GM23338 (cell line): Measurements from ENCODE around the gene MTREX. TPM values are rescaled to one million over a fixed set of nuclear protein-coding genes. Genes with fewer than 3 reads are reported as not detected.

Source experiments
- ATAC-seq: fragments of 200-7000 bp; cut with Tn5 transposase; 3 replicates; pipeline ENCODE4 v1.9.1; 2020
- DNase-seq: peaks from one replicate; pipeline ENCODE4 v3.0.0-alpha.2; 2015; ENCODE audit warnings: low spot score
- H2AFZ ChIP-seq: fragments of 200-600 bp; sonication (generic); 2 replicates; pipeline ENCODE4 v1.8.0; 2016; ENCODE audit warnings: antibody characterized with exemption, mild to moderate bottlenecking, moderate library complexity
- H3F3A ChIP-seq: fragments of 200-600 bp; sonication (generic); replicated peaks from 2 replicates; pipeline ENCODE4 v1.8.0; 2017; ENCODE audit warnings: antibody characterized with exemption, mixed run types, low read depth
- H3K27ac ChIP-seq: fragments of 200-600 bp; sonication (generic); 2 replicates; pipeline ENCODE4 v1.6.1; 2016; ENCODE audit warnings: low read depth
- H3K27me3 ChIP-seq: fragments of 200-600 bp; sonication (generic); 2 replicates; pipeline ENCODE4 v1.8.0; 2016; ENCODE audit warnings: mild to moderate bottlenecking, mixed run types, moderate library complexity; ENCODE audit not compliant: insufficient read depth
- H3K36me3 ChIP-seq: fragments of 200-600 bp; sonication (generic); 2 replicates; pipeline ENCODE4 v1.8.0; 2016; ENCODE audit warnings: mild to moderate bottlenecking; ENCODE audit not compliant: insufficient read depth
- H3K4me1 ChIP-seq: fragments of 200-600 bp; sonication (generic); 2 replicates; pipeline ENCODE4 v1.8.0; 2016; ENCODE audit warnings: mild to moderate bottlenecking, moderate library complexity; ENCODE audit not compliant: insufficient read depth
- H3K4me2 ChIP-seq: fragments of 200-600 bp; sonication (generic); 2 replicates; pipeline ENCODE4 v1.7.1; 2017; ENCODE audit warnings: mixed run types
- H3K4me3 ChIP-seq: fragments of 200-600 bp; sonication (generic); 2 replicates; pipeline ENCODE4 v1.6.1; 2016; ENCODE audit warnings: mixed run types
- H3K79me2 ChIP-seq: fragments of 200-600 bp; sonication (generic); replicated peaks from 2 replicates; pipeline ENCODE4 v1.8.0; 2017; ENCODE audit warnings: mild to moderate bottlenecking; ENCODE audit not compliant: insufficient read depth
- H3K9me2 ChIP-seq: fragments of 200-600 bp; sonication (generic); 2 replicates; pipeline ENCODE4 v1.8.0; 2017; ENCODE audit not compliant: insufficient read depth
- H4K20me1 ChIP-seq: fragments of 200-600 bp; sonication (generic); replicated peaks from 2 replicates; pipeline ENCODE4 v1.8.0; 2017; ENCODE audit warnings: mild to moderate bottlenecking; ENCODE audit not compliant: insufficient read depth
- H3K27ac Mint-ChIP-seq: 2 replicates; pipeline ENCODE4 v1.8.0; 2020; ENCODE audit warnings: inconsistent platforms, mild to moderate bottlenecking, moderate library complexity, mixed read lengths
- H3K27me3 Mint-ChIP-seq: 3 replicates; pipeline ENCODE4 v1.8.0; 2022; ENCODE audit warnings: low read depth, mild to moderate bottlenecking, moderate library complexity, mixed read lengths, inconsistent platforms; ENCODE audit not compliant: insufficient read depth, poor library complexity
- H3K36me3 Mint-ChIP-seq: 3 replicates; pipeline ENCODE4 v1.8.0; 2021; ENCODE audit warnings: low read depth, mild to moderate bottlenecking, inconsistent platforms, moderate library complexity, mixed read lengths
- H3K4me1 Mint-ChIP-seq: 3 replicates; pipeline ENCODE4 v1.8.0; 2020; ENCODE audit warnings: mild to moderate bottlenecking, inconsistent platforms, mixed read lengths
- H3K4me3 Mint-ChIP-seq: 3 replicates; pipeline ENCODE4 v1.8.0; 2021; ENCODE audit warnings: moderate library complexity, mild to moderate bottlenecking, inconsistent platforms, mixed read lengths
- H3K9me3 Mint-ChIP-seq: 3 replicates; pipeline ENCODE4 v1.8.0; 2020; ENCODE audit warnings: moderate library complexity, mild to moderate bottlenecking, inconsistent platforms, mixed read lengths
- CTCF ChIP-seq, 2 experiments: fragments of 200-600 bp in 1 of 2; sonication (generic) in 1 of 2; conservative IDR thresholded peaks; 2 replicates each; pipeline versions ENCODE4 v1.5.1 to v1.6.1; 2016 to 2017; ENCODE audit warnings: antibody characterized with exemption in 2 of 2, low read depth in 2 of 2, mild to moderate bottlenecking in 2 of 2, moderate library complexity in 1 of 2
- ETS1 ChIP-seq: IDR thresholded peaks from 2 replicates; pipeline ENCODE4 v1.6.1; 2016; ENCODE audit warnings: antibody characterized with exemption
- EZH2 ChIP-seq: fragments of 200-600 bp; sonication (generic); IDR thresholded peaks from one replicate; pipeline ENCODE4 v1.8.0; 2017; ENCODE audit warnings: antibody characterized with exemption, mild to moderate bottlenecking, low read depth; ENCODE audit not compliant: unreplicated experiment
- EZH2phosphoT487 ChIP-seq: fragments of 200-600 bp; sonication (generic); IDR thresholded peaks from one replicate; pipeline ENCODE4 v1.8.1; 2018; ENCODE audit warnings: antibody characterized with exemption; ENCODE audit not compliant: unreplicated experiment
- JUNB ChIP-seq: IDR thresholded peaks from one replicate; pipeline ENCODE4 v1.6.1; 2016; ENCODE audit warnings: antibody characterized with exemption; ENCODE audit not compliant: unreplicated experiment
- NANOG ChIP-seq: IDR thresholded peaks from 2 replicates; pipeline ENCODE4 v1.6.1; 2016; ENCODE audit warnings: antibody characterized with exemption, borderline replicate concordance
- REST ChIP-seq: IDR thresholded peaks from one replicate; pipeline ENCODE4 v1.6.1; 2018; ENCODE audit warnings: antibody characterized with exemption; ENCODE audit not compliant: unreplicated experiment
- STAT1 ChIP-seq: IDR thresholded peaks from one replicate; pipeline ENCODE4 v1.6.1; 2016; ENCODE audit warnings: antibody characterized with exemption; ENCODE audit not compliant: unreplicated experiment
- ZNF114 ChIP-seq: fragments of 250-450 bp; sonication (Bioruptor Pico); IDR thresholded peaks from 2 replicates; pipeline ENCODE4 v1.5.0; 2020; ENCODE audit warnings: mild to moderate bottlenecking, moderate library complexity
- ZNF331 ChIP-seq: fragments of 250-450 bp; sonication (Bioruptor Pico); IDR thresholded peaks from 2 replicates; pipeline ENCODE4 v1.5.0; 2020; ENCODE audit warnings: low read depth, mild to moderate bottlenecking, moderate library complexity
- ZNF462 ChIP-seq: fragments of 250-450 bp; sonication (Bioruptor Pico); IDR thresholded peaks from 2 replicates; pipeline ENCODE4 v1.5.0; 2020; ENCODE audit warnings: mild to moderate bottlenecking, moderate library complexity
- polyA plus RNA-seq: library from polyadenylated mRNA; unstranded; fragments of >200 nt; fragmentation: Nextera tagmentation; extraction: Ambion mirVana; gene quantifications from 2 replicates; pipeline ENCODE4 v1.2.1, GENCODE V29; 2016
- total RNA-seq: library from RNA; depleted of rRNA; stranded (reverse); fragments of >200 nt; shearing (Covaris generic); gene quantifications from 2 replicates; pipeline ENCODE4 v1.2.3, GENCODE V29; 2014

Gene MTREX
- total and polyA plus RNA-seq, 2 experiments from 2014 or later: 47.5 to 94.9 TPM

GRCh38 chr5:55446640-55447351 lies 139.0 kb downstream of the MTREX start:
- H3K4me1 Mint-ChIP-seq: peaks cover 14% of the 10 kb centered on the region
- DNase-seq (no peak), ATAC-seq (no peak)
- Histone ChIP-seq H3K4me1 (peaks cover 11% of the 10 kb centered on the region), H4K20me1 (no peaks in the 10 kb centered on the region), H3K4me2 (no peak overlapping the region), H3F3A (no peaks in the 10 kb centered on the region; the same call in 1 of the 2 replicates), H3K27ac (no peak overlapping the region), H2AFZ (no peak overlapping the region), H3K36me3 (no peaks in the 10 kb centered on the region), H3K9me2 (no peaks in the 10 kb centered on the region), H3K79me2 (peaks cover 52% of the 10 kb centered on the region), H3K4me3 (no peak overlapping the region), H3K27me3 (no peaks in the 10 kb centered on the region)
- peaks cover 9% of the 10 kb centered on the region; the same call in 2 of the 3 replicates for H3K36me3 Mint-ChIP-seq
- TF ChIP-seq ETS1 (no peak), STAT1 (no peak), ZNF462 (CRISPR knock-in tag) (no peak), EZH2 (no peak), CTCF (conservative IDR thresholded peaks at IDR 0.05; ENCODE audit: low read depth in 2 of 2) (no peak), JUNB (no peak), ZNF114 (no peak), ZNF331 (CRISPR knock-in tag) (no peak), EZH2phosphoT487 (no peak), REST (no peak), NANOG (no peak)
- peaks cover 3% of the 10 kb centered on the region for H3K27me3 Mint-ChIP-seq
- no peak overlapping the region; the same call in 1 of the 2 replicates for H3K27ac Mint-ChIP-seq
- H3K9me3 Mint-ChIP-seq: no peaks in the 10 kb centered on the region
- H3K4me3 Mint-ChIP-seq: no peak overlapping the region
